GM11168 (cell line): ENCODE results near the gene FOXN3.
"Not testable (repeated sequence)": the region's sequence is repeated elsewhere in the genome, so short reads cannot be mapped to it uniquely, and the experiment has no call there.

Experiments
- in situ Hi-C: fragments of 300-500 bp; cut with MboI; formaldehyde crosslinking; loops from one replicate; pipeline ENCODE4 v1.12.0; 2022; ENCODE audit warnings: low sequenced_read_pairs; ENCODE audit not compliant: unreplicated experiment

The FOXN3 gene

DNA sequence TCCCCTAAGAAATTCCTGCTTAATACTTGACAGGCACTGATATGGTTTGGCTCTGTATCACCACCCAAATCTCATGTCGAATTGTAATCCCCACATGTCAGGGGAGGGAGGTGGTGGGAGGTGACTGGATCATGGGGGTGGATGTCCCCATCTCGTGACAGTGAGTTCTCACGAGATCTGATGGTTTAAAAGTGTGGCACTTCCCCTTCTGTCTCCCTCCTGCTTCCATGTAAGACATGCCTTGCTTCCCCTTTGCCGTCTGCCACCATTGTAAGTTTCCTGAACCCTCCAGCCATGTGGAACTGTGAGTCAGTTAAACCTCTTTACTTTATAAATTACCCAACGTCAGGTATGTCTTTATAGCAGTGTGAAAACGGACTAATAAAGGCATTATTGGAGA, 198.0 kb downstream of the FOXN3 start:
- in situ Hi-C loops: no loop called here

- in situ Hi-C loops: no loop called here
Measured at GRCh38 chr14:89217891-89218290, 199.1 kb downstream of the FOXN3 start.

DNA sequence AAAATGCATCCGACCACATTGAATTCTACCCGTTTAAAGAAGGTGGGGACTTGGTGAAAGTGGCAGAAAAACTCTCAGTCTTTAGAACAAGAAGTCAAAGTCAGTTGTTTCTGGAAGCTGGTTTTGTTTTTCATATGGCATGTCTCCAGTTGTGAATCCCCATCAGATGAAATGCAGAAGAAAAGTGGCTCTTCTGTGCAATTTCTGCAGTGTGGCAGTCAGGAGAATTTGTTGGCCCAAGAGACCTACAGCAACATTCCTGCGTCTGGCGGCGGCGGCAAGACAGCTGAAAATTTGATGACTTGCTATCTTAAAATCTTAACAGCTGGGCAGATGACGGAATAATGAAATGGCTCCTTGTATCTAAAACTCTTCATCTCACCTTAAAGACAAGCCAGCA, 201.5 kb downstream of the FOXN3 start:
- in situ Hi-C loops: no loop called here

- in situ Hi-C loops: no loop called here
Measured at GRCh38 chr14:89215114-89215513, 201.9 kb downstream of the FOXN3 start.

DNA sequence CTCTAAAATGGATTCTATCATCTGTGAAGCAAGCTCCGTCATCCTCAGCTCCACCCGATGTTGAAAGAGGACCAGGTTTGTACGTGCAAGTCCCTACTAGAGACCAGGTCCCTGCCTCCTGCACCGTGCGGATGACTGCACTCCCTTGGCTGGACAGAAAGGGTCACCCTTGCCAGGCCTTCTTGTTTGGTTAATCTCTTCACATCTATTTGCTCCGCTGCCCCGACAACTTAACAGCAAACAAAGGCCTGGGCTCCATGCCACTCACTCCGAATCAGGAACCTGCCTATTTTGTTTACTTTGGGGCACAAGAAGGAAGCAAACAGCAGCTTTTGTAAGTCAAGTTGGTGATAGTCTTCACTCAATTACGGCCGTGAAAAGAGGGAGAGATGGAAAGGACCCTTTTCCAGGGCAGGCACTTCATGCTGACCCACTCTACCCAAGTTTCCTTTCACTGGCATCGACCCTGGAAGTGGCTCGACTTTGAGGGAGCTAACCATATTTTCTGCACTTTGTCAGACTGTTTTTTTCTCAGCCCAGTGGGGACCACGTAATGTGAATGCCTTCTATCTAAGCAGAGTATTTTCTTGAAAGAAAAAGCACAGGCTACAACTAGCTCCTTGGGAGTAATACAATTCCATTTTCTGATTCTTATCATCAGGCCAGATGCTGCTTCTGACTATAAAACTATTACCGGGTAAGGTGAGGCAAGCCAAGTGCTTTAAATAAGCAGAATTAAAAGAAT, 202.6 kb downstream of the FOXN3 start:
- in situ Hi-C loops: no loop called here

- in situ Hi-C loops: no loop called here
Measured at GRCh38 chr14:89212386-89213235, 204.4 kb downstream of the FOXN3 start.

- in situ Hi-C loops: no loop called here
Measured at GRCh38 chr14:89209558-89209957, 207.5 kb downstream of the FOXN3 start.

DNA sequence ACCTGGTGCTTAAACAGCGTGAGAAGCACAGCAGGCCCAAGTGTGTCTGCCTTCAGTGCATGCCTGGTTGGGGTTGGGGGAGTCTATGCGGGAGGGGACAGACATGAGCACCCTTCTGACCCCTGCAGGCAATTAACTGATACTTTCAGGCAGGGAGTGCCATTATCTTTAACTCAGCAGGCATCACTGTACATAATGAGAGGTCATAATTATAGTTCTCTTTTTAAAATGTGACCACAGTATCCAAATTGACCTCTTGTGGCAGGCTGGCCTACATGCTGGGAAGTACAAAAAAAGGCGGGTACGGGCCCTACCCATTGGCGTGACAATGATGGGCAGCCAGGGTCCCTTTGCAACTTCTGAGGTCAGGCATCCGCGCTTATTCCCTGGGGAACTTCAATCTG, 209.1 kb downstream of the FOXN3 start:
- in situ Hi-C loops: no loop called here

DNA sequence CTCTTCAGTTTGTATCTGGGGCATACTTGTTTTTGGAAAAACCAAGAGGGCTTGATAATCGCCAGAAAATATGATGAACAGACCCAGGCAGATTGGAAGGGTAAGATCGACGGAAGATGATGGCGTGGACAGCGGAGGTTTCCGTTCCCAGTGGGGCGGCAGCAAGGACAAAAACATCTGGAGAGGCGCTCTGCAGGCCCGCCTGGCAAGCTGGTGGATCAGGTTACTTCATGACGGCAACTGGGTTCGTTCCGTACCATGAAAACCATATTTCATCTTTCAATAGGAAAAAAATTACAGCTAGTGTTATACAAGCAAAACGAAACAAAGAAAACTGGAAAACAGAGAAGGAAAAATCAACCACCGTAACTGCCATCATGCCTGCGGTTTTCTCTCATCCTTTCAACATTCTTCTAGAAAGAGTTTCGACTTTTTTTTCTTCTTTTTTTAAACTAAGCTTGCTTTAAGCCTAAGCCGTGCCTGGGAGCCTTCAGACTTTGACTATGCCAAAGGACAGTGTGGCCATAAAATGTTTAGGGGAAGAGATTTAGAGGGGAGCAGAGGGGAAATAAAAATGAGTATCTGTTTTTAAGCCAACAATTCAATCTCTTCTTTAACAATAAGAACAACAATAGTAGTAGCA, 210.5 kb downstream of the FOXN3 start:
- in situ Hi-C loops: no loop called here

GRCh38 chr14:89205137-89205740, 211.8 kb downstream of the FOXN3 start:
- in situ Hi-C loops: no loop called here

DNA sequence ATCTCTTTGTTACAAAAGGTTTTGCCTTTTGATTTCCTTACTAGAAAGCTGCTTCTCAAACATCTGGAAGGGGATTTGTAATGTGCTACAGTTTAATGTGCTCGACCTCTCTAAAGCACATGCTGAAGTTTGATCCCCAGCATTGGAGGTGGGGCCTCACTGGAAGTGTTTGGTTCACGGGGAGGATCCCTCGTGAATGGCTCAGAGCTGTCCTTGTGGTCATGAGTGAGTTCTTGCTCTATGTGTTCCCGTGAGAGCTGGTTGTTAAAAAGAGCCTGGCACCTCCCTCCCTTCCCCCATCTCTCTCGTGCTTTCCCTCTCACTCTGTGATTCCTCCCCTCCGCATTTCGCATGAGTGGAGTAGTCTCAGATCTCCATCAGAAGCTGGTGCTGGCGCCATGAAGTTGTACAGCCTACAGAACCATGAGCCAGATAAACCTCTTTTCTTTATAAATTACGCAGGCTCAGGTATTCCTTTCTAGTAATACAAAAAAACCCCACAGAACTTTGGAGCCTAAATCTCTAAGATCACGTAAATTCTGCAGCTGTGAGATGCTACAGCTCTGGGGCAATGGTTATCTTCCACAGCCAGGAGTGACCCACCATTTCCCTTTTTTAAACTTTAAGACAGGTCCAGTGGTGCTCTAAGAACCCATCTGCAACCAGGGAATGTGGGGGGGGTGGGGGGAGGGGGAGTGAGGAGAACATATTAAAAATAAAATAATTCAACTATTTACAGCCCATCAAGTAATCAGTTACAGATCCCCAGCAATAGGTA, 214.4 kb downstream of the FOXN3 start:
- in situ Hi-C loops: no loop called here

DNA sequence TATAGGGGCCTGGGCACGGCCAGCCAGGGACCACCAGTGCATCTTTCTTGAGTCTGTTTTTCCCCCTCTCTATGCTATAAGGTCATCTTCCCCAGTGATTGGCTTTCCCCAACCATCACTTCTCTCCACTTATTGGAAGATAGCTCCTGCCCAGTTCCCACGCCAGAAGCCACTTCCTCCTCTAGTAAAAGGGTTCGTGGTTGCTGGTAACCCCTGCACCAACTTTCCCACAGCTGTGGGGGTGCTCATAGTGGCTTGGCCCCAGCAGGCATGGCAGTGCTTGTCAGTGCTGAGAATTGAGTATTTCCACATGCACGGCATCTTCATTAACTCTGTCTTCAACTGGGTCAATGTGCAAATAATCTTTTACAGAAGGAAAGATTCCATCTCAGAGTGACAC, 215.4 kb downstream of the FOXN3 start:
- in situ Hi-C loops: no loop called here

- in situ Hi-C loops: not testable (repeated sequence)
Measured at GRCh38 chr14:89199357-89199756, 217.7 kb downstream of the FOXN3 start.

DNA sequence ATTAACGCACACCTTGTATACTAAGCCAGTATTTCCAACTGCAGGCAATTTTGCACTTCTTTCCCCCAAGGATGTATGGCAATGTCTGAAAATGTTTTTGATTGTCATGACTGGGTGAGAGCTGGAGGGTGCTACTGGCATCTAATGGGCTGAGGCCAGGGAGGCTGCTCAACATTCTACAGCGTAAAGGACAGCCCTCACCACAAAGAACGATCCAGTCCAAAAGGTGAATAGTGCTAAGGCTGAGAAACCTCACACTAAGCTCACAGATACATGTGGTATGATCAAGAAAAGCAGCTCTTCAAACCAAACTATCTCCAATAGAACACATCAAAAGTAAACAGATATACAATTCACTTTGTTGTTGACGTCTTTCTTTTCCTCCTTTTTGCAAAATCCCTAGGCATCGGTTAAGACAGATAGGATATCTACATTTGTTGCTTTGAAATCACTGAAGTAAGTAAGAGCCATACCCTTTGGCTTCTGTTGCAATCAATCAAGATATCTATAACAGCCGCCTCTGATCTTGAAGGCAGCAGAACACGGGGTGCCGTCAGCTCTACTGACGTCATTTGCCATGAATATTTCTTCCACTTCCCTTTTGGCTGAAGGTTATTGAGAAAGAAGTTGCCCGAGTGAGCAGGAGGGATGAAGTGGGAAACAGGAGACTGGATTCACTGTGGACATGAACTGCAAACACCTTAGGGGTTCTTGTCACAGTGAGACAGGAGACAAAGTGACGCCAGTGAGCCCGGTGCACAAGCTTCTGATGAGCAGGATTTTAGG, 218.3 kb downstream of the FOXN3 start:
- in situ Hi-C loops: no loop called here

DNA sequence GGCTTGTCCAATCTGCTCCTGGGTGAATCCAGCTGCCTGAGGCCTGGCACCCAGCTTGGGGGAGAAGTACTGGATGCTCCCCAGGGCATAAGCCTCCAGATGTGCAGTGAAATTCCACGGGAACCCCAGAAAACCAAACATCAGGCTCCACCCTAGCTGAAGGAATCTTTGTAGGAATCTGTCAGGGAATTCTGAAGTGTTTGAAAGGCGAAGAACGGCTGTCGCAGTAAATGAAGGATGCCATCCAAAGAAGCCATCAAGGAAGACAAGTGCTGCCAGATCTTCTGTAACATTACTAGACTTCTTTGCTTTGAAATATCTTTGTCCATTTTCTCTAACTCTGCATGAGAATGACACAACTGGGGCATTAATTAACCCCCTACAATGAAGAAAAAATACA, 219.4 kb downstream of the FOXN3 start:
- in situ Hi-C loops: no loop called here

- in situ Hi-C loops: no loop called here
Measured at GRCh38 chr14:89196545-89196944, 220.5 kb downstream of the FOXN3 start.

DNA sequence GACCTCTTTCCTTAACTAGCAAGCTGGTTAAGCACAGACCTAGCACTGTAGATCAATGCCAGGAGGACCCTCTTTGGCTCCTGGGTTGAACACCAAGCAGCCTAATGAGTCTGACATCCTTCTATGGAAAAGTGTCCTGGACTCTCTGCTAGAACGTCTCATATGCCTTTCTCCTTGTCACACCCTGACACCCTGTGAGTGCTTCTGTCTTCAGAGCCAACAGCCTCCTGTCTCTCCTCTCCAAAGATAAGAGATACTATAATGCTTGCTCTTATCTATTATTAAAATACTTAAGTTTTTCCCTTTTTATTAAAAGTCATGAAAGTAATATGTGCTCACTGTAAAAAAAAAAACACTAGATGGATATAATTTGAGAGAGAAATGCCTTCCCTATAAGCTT, 222.7 kb downstream of the FOXN3 start:
- in situ Hi-C loops: no loop called here

GRCh38 chr14:89190765-89191513, 226.1 kb downstream of the FOXN3 start:
- in situ Hi-C loops: no loop called here
